H1 (cell line): ENCODE measurements around the gene TACR3. TPM values are rescaled to one million over a fixed set of nuclear protein-coding genes. Genes with fewer than 3 reads are reported as not detected.

ENCODE experiments used
- BCL11A ChIP-seq, 2 experiments: IDR thresholded peaks; one replicate each; pipeline ENCODE4 v1.6.1; 2011; ENCODE audit warnings: low read depth in 2 of 2, low read length in 2 of 2, mild to moderate bottlenecking in 2 of 2
- CREB1 ChIP-seq: IDR thresholded peaks from 2 replicates; pipeline ENCODE4 v1.6.1; 2012; ENCODE audit warnings: inconsistent platforms
- E2F6 ChIP-seq: IDR thresholded peaks from 2 replicates; pipeline ENCODE4 v1.6.1; 2012; ENCODE audit warnings: inconsistent platforms
- HDAC2 ChIP-seq, 2 experiments: fragments of 300-600 bp in 1 of 2; sonication (generic) in 1 of 2; IDR thresholded peaks; 2 replicates each; pipeline ENCODE4 v1.6.1; 2011 to 2012; ENCODE audit warnings: low read depth in 2 of 2, low read length in 2 of 2, mild to moderate bottlenecking in 2 of 2, moderate library complexity in 2 of 2, borderline replicate concordance in 1 of 2, inconsistent platforms in 1 of 2
- KDM4A ChIP-seq: IDR thresholded peaks from one replicate; pipeline ENCODE4 v1.7.1; 2012; ENCODE audit warnings: low read depth, mild to moderate bottlenecking, moderate library complexity, low read length, inconsistent platforms; ENCODE audit not compliant: severe bottlenecking
- RXRA ChIP-seq: IDR thresholded peaks from 2 replicates; pipeline ENCODE4 v1.6.1; 2011; ENCODE audit warnings: low read depth, mild to moderate bottlenecking, low read length, moderate library complexity; ENCODE audit not compliant: insufficient read depth
- SIN3A ChIP-seq, 2 experiments: IDR thresholded peaks in 1 of 2; conservative IDR thresholded peaks in 1 of 2; 2 replicates each; pipeline ENCODE4 v1.6.1; 2011 to 2012; ENCODE audit warnings: low read length in 2 of 2, improper control_type of control experiment in 1 of 2, low read depth in 1 of 2, mild to moderate bottlenecking in 1 of 2
- SP4 ChIP-seq: IDR thresholded peaks from 2 replicates; pipeline ENCODE4 v1.6.1; 2012; ENCODE audit warnings: low read length, inconsistent platforms
- polyA plus RNA-seq, 7 experiments: library from polyadenylated mRNA; depleted of rRNA in 3 of 7; stranded (reverse) in 5 of 7; unstranded in 2 of 7; fragments of >200 nt in 5 of 7; fragments of 200-250 nt in 2 of 7; gene quantifications; 1 replicate in 5 of 7; 2 replicates in 1 of 7; 4 replicates in 1 of 7; pipeline versions ENCODE4 v1.2.1 to v1.2.3, GENCODE V29; 2011 to 2013; ENCODE audit warnings: missing spikeins in 2 of 7, mixed read lengths in 2 of 7
- total RNA-seq: library from RNA; stranded (reverse); fragmentation: NEBNext Ultra II Directional; extraction: Animal tissue kit (Norgen Biotek cat#: 25700); gene quantifications from 2 replicates; pipeline ENCODE4 v1.2.1, GENCODE V29; 2021
- TF ChIP-seq, protein P1 (sequence below): fragments of 300-600 bp; sonication (generic); IDR thresholded peaks from 2 replicates; pipeline ENCODE4 v1.7.1; 2012; ENCODE audit warnings: low read length, moderate library complexity, mild to moderate bottlenecking, inconsistent platforms; ENCODE audit not compliant: insufficient replicate concordance
- TF ChIP-seq, protein P2 (sequence below): IDR thresholded peaks from 2 replicates; pipeline ENCODE4 v1.6.1; 2012; ENCODE audit warnings: inconsistent platforms

Gene TACR3
- total and polyA plus RNA-seq, 2 of the 8 experiments (the other 6 are each of a cell fraction or from before 2014, with no cell fraction given): 0.30 to 2.3 TPM

- TF ChIP-seq, protein P1, sequence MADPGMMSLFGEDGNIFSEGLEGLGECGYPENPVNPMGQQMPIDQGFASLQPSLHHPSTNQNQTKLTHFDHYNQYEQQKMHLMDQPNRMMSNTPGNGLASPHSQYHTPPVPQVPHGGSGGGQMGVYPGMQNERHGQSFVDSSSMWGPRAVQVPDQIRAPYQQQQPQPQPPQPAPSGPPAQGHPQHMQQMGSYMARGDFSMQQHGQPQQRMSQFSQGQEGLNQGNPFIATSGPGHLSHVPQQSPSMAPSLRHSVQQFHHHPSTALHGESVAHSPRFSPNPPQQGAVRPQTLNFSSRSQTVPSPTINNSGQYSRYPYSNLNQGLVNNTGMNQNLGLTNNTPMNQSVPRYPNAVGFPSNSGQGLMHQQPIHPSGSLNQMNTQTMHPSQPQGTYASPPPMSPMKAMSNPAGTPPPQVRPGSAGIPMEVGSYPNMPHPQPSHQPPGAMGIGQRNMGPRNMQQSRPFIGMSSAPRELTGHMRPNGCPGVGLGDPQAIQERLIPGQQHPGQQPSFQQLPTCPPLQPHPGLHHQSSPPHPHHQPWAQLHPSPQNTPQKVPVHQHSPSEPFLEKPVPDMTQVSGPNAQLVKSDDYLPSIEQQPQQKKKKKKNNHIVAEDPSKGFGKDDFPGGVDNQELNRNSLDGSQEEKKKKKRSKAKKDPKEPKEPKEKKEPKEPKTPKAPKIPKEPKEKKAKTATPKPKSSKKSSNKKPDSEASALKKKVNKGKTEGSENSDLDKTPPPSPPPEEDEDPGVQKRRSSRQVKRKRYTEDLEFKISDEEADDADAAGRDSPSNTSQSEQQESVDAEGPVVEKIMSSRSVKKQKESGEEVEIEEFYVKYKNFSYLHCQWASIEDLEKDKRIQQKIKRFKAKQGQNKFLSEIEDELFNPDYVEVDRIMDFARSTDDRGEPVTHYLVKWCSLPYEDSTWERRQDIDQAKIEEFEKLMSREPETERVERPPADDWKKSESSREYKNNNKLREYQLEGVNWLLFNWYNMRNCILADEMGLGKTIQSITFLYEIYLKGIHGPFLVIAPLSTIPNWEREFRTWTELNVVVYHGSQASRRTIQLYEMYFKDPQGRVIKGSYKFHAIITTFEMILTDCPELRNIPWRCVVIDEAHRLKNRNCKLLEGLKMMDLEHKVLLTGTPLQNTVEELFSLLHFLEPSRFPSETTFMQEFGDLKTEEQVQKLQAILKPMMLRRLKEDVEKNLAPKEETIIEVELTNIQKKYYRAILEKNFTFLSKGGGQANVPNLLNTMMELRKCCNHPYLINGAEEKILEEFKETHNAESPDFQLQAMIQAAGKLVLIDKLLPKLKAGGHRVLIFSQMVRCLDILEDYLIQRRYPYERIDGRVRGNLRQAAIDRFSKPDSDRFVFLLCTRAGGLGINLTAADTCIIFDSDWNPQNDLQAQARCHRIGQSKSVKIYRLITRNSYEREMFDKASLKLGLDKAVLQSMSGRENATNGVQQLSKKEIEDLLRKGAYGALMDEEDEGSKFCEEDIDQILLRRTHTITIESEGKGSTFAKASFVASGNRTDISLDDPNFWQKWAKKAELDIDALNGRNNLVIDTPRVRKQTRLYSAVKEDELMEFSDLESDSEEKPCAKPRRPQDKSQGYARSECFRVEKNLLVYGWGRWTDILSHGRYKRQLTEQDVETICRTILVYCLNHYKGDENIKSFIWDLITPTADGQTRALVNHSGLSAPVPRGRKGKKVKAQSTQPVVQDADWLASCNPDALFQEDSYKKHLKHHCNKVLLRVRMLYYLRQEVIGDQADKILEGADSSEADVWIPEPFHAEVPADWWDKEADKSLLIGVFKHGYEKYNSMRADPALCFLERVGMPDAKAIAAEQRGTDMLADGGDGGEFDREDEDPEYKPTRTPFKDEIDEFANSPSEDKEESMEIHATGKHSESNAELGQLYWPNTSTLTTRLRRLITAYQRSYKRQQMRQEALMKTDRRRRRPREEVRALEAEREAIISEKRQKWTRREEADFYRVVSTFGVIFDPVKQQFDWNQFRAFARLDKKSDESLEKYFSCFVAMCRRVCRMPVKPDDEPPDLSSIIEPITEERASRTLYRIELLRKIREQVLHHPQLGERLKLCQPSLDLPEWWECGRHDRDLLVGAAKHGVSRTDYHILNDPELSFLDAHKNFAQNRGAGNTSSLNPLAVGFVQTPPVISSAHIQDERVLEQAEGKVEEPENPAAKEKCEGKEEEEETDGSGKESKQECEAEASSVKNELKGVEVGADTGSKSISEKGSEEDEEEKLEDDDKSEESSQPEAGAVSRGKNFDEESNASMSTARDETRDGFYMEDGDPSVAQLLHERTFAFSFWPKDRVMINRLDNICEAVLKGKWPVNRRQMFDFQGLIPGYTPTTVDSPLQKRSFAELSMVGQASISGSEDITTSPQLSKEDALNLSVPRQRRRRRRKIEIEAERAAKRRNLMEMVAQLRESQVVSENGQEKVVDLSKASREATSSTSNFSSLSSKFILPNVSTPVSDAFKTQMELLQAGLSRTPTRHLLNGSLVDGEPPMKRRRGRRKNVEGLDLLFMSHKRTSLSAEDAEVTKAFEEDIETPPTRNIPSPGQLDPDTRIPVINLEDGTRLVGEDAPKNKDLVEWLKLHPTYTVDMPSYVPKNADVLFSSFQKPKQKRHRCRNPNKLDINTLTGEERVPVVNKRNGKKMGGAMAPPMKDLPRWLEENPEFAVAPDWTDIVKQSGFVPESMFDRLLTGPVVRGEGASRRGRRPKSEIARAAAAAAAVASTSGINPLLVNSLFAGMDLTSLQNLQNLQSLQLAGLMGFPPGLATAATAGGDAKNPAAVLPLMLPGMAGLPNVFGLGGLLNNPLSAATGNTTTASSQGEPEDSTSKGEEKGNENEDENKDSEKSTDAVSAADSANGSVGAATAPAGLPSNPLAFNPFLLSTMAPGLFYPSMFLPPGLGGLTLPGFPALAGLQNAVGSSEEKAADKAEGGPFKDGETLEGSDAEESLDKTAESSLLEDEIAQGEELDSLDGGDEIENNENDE: no peak
- TF ChIP-seq RXRA (no peak), SP4 (no peak), KDM4A (no peak), CREB1 (no peak), E2F6 (no peak), SIN3A (conservative IDR thresholded peaks at IDR 0.05 in 1 of 2, IDR thresholded peaks at IDR 0.05 in 1 of 2; ENCODE audit: low read depth in 1 of 2, low read length in 2 of 2) (no peak), BCL11A (IDR thresholded peaks at IDR 0.05; ENCODE audit: low read depth in 2 of 2, low read length in 2 of 2) (no peak), HDAC2 (IDR thresholded peaks at IDR 0.05; ENCODE audit: borderline replicate concordance in 1 of 2, low read depth in 2 of 2, low read length in 2 of 2) (no peak)
- TF ChIP-seq, protein P2, sequence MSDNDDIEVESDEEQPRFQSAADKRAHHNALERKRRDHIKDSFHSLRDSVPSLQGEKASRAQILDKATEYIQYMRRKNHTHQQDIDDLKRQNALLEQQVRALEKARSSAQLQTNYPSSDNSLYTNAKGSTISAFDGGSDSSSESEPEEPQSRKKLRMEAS: no peak
These were observed 45.8 kb downstream of the TACR3 start (continued) for GRCh38 chr4:103673983-103674382.
